HG02678 (cell line): ENCODE results near the gene ATG2A.

Experiments
- ATAC-seq: cut with Tn5 transposase; IDR thresholded peaks from one replicate; pipeline ENCODE4 v1.9.1; 2021; ENCODE audit warnings: mild to moderate bottlenecking, moderate library complexity; ENCODE audit not compliant: unreplicated experiment

The ATG2A gene

GRCh38 chr11:64872790-64873488, 44.1 kb downstream of the ATG2A start:
- no peak for ATAC-seq

DNA sequence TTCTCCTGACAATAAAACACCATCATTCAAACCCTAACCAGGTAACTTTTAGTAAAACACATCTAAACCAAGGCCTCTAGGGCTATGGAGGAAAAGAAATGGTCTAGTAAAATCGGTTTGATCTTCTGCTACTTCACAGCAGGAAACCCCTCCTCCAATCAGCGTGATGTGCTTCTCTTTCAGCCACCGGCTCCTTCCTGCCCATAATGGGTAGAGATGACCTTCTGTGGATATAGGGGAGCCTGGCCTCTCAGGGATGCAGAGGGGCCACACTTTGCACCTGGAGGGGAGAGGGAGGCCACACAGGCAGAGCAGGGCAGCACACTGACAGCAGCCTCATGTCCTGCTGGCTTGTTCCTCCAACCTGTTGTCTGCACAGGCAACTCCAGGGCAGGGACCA, 45.5 kb downstream of the ATG2A start:
- ATAC-seq = no peak

GRCh38 chr11:64870893-64871466, 46.0 kb downstream of the ATG2A start:
- ATAC-seq = no peak

DNA sequence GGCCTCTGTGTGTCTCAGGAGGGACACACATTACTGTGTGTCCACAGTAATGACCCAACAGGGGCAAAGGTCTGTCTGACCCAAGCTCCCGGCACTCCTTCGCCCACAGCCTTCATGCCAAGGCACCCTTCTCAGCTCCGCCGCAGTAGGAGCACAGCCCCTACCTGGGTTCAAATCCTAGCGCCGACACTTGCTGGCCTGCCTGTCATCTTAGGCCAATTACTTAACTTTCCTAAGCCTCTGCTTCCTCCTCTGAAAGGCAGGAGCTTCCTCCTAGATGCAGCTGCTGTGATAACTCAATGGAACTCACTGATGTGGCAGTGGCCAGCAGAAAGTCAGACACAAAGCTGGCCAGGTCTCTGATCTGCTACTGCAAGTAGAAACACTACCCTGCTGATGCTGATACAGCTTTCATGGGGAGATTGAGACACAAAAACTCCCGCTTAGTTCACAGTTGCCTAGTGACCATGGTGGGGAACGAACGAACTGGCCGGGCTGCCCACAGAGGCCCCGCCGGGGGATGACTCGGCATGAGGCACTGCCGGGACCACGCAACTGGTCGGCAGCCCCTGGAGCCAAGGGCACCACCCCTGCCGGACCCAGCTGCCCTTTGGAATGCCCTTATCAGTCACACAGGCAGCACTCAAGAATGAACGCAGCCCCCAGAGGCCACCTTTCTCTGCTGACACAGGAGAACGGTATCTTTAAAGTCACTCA, 46.7 kb downstream of the ATG2A start:
- ATAC-seq = no peak

- no peak for ATAC-seq
Observed at GRCh38 chr11:64869571-64870175, 47.3 kb downstream of the ATG2A start.

DNA sequence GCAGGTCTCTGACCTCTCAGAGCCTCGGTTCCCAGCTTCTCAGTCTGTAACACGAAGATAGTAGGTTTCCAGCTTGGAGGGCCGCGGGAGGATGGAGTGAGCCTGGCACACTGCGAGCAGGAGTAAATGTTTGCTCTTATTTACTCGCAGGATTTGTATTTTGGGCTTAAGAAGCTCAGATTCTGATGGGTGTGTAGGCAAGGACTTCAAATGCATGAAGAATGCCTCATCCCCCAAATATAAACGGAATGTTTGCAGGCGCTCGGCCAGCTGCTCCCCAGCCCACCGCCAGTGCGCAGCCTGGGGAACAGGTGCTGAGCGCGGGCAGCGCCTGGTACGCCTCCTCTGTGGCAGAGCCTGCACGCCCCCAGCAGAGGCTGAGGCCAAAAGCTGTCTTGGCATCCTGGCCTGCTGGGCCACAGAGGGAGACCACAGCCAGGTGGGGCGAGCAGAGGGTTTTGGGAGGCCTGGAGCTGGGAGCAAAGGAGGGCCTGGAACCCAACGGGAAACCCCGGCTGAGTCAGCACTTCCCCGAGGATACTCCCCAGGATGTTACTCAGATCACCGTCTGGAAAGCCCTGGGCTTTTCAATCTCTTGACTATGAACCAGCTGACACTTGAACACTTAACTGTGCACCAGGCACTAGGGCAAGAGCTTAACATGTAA, 48.0 kb downstream of the ATG2A start:
- ATAC-seq = no peak

- no peak for ATAC-seq
Observed at GRCh38 chr11:64867748-64868462, 49.1 kb downstream of the ATG2A start.

- no peak for ATAC-seq
Observed at GRCh38 chr11:64866173-64866491, 50.9 kb downstream of the ATG2A start.

DNA sequence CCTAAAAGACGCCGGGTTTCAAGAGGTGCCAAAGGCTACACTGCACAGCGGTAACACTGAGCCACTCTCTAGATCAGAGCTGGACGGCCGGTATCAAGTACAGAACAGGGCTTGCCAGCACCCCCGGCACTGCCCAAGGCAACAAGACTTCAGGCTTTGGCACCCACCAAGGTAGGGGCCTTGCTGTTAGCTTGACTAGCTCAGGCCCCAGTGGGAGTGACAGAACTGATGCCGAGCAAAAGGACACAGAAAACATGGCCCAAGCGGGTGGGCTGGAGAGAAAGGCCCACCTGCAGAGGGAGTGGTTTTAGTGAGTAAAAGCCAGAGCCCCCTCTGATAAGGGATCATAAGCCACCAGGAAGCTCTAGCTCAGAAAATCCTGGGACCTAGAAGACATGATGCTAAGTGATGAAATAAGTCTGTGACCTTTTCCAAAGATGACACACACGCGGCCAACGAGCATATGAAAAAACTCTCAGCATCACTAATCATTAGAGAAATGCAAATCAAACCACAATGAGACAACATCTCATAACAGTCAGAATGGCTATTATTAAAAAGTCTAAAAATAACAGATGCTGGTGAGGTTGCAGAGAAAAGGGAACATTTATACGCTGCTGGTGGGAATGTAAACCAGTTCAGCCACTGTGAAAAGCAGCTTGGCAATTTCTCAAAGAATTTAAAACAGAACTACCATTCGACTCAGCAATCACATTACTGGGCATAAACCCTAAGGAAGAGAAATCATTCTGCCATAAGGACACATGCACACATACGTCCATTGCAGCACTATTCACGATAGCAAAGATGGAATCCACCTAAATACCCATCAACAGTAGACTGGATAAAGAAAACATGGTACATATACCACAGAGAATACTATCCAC, 51.5 kb downstream of the ATG2A start:
- ATAC-seq = peak; percentile 40

DNA sequence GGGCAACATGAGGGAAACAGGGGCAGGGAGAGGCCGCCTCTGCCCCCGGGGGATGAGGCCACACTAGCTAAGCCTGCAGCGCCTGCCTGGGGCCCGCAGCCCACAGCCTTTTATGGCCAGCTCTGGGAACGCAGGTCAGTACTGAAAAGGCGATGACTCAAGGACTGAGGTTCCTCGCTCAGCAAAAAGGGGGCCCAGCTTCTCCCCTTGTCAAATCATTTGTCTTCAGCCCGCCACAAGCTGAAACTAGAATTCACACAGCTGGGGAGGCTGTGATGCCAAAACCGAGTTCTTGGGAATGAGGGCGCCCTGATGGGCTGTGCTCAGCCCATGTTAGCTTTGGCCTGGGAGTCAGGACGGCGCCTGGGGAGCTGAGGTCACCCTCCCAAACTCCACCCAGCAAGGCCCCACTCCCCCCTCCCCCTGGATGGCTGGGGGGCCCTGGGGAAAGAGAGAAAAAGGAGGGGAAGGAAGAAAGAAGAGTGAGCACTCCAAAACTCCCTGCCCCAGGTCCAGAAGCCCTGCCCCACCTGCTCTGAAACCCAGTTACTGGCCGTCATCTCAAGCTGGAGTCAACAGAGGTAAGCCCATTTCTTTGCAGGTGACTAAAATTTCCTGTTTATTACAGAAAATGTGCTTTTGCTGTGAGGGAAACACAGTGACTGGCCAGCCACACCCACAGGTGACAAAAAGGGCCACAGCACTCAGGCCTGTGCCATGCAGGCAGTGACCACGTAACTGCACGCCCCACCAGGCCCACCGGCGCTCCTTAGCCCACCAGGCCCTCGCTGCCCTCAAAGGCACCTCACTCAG, 52.3 kb downstream of the ATG2A start:
- peak; percentile 25 for ATAC-seq

GRCh38 chr11:64864135-64864472, 52.9 kb downstream of the ATG2A start:
- ATAC-seq = no peak

GRCh38 chr11:64863391-64864060, 53.5 kb downstream of the ATG2A start:
- no peak for ATAC-seq

GRCh38 chr11:64862987-64863390, 54.0 kb downstream of the ATG2A start:
- no peak for ATAC-seq

DNA sequence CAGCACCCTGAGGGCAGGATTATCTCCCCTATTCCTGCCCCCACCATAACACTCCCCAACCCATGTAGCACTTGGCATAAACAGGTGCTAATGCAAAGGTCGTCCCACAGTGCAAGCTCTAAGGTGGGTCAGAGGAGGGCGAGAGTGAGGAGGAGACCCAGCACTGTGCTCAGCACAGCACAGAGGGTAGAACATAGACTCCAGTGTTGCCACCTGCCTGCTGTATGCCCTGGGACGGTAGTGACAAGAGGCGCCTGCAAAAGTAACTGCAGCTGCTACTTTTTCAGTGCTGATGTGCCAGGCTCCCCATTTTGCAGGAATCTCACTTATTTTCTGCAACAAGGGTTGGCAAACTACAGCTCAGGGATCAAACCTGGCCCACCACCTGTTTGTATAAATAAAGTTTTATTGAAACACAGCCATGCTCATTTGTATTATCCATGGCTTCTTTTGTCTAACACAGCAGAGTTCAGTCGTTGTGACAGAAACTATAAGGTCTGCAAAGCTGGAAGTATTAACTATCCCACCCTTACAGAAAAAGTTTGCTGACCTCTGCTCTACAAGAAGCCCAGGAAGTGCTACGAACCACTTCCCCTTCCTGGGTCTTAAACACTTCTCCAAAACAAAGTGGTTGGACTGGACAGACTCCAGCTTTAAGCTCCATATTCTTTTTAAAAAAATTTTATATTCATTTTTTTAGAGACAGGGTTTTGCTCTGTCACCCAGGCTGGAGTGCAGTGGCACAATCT, 55.6 kb downstream of the ATG2A start:
- ATAC-seq = no peak

- ATAC-seq = peak; percentile 83
Observed at GRCh38 chr11:64859542-64860414, 57.2 kb downstream of the ATG2A start.

DNA sequence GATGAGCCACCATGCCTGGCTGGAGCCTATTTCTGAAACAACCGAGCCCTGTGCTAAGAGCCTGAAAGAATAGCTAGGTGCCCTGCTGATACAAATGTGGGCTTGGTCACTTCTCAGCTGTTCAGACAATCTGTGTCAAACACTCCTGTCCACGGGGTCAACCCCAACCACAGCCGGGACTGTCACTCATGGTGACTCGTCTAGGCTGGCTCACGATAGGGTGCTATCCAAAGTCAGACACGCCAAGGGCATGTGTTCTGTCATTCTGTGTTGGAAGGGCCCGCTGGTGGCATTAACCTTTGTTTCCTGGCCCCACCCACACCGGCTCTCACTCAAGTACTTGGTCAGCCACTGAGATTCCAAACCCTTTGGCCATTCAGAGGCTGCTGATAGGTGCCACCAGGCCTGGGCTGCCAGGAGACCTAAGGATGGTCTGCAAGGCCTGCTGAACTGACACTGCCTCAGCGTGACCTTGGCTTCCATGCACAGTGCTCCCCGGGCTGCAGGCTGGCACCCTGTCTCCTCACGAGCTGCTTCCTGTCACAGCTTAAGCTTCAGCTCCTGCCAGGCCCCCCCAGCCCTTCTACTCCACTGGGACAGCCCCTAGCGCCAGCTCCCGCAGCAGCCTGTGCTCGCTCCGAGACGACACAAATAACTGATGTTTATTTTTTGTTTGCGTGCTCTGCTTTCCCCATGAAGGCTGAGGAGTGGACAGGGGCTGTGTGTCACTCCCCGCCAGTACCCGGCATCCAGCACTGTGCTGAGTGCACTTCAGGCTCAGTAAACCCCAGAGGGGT, 58.3 kb downstream of the ATG2A start:
- no peak for ATAC-seq
